Subcutaneous adipose tissue (tissue), 4 donors: ENCODE measurements around the gene KSR2. TPM values are rescaled to one million over a fixed set of nuclear protein-coding genes. Genes with fewer than 3 reads are reported as not detected.

Experiments used
- total RNA-seq, 4 donors: library from RNA; depleted of rRNA; stranded (reverse); fragments of >200 nt; gene quantifications; one replicate each; pipeline ENCODE4 v1.1.0, GENCODE V29; 2016
- TF ChIP-seq, protein P1 (sequence below): fragments of 450-650 bp; IDR thresholded peaks from one replicate; pipeline ENCODE4 v1.5.1; 2016; ENCODE audit warnings: low read depth, mild to moderate bottlenecking, control low read depth, antibody characterized with exemption, moderate library complexity

The KSR2 gene
- total RNA-seq, 4 donors from 2014 or later = under 0.01 TPM; not detected in 1

DNA sequence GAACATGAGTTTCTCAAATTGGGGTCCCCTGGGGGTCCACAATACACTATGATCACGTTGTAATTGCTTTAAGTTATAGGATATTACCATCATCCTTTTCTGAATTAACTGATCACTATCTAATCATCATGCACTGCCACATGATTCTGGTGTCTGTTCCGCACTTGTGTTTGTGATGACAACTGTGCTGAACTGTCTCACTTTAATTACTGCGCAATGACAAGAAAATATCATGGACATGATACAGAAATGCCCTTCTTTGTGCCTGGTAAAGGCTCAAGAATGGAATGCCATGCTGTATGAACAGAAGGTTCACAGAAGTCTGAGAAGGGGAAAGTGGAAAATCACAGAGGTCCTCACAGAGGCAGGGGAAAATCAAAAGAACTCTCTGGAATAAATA, 541.6 kb downstream of the KSR2 start:
- TF ChIP-seq, protein P1, sequence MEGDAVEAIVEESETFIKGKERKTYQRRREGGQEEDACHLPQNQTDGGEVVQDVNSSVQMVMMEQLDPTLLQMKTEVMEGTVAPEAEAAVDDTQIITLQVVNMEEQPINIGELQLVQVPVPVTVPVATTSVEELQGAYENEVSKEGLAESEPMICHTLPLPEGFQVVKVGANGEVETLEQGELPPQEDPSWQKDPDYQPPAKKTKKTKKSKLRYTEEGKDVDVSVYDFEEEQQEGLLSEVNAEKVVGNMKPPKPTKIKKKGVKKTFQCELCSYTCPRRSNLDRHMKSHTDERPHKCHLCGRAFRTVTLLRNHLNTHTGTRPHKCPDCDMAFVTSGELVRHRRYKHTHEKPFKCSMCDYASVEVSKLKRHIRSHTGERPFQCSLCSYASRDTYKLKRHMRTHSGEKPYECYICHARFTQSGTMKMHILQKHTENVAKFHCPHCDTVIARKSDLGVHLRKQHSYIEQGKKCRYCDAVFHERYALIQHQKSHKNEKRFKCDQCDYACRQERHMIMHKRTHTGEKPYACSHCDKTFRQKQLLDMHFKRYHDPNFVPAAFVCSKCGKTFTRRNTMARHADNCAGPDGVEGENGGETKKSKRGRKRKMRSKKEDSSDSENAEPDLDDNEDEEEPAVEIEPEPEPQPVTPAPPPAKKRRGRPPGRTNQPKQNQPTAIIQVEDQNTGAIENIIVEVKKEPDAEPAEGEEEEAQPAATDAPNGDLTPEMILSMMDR = no peak

DNA sequence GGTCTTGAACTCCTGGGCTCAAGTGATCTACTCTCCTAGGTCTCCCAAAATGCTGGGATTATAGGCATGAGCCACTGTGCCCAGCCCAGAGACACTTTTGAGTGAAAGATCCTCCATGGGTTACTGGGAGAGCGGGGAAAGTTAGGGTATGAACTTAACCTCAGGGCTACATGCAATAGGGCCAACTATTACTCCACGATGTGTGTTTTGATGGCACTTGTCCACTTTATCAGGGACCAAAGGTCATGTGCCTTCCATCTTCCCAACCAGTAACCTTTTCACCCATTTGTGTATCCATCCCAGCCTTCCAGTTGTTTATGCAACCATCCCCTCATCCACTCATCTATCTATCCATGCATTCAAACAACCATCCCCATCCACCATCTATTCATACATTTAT, 546.8 kb downstream of the KSR2 start:
- TF ChIP-seq, protein P1 = no peak

DNA sequence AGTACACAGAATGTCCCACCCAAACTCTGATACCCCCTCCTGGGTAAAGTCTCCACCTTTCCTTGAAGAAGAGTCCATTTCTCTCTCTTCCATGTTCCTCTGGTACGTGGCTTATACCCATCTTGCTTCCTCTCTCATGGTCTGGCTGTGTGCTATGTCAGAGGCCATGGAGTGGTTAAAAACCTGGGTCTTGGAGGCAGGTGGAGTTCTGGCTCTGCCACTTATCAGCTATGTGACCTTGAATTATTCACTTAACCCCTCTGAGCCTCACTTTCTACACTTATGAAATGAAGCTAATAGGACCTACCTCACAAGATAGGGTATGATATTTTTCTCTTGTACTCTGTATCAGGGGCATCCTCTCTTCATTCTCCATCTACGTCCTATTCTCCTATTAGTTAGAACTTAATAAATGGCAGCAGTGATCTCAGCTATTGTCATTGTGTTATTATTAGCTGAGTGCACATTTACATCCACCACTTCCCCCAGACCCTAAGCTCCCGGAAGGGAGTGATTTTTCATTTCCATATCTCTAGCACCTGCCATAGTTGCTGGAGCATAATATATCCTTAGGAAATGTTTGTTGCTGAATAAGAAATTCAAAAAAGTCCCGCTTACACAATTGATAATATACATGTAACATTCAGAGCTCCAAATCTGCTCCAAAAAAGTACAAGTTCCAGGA, 547.6 kb downstream of the KSR2 start:
- TF ChIP-seq, protein P1 = no peak

DNA sequence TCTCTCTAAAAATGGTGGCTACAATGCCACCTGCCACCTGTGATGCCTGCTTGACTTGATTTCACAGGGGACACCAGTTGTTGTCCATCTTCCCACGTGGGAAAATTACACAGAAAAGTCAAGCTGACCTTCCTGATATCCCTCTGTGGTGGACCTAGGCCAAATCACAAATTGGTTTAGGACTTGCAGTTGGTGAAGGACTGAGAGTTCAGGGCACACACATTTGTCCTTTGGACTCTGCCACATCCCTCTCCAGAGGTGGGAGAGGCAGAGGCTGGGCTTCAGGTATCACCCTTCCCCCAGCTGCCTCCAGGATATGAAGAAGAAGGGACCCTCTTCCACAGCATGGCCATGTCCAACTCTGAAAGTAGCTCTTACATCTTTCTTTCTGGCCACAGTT, 551.8 kb downstream of the KSR2 start:
- TF ChIP-seq, protein P1 = no peak

- TF ChIP-seq, protein P1 = no peak
These were observed 556.2 kb downstream of the KSR2 start for GRCh38 chr12:117412465-117413188.

DNA sequence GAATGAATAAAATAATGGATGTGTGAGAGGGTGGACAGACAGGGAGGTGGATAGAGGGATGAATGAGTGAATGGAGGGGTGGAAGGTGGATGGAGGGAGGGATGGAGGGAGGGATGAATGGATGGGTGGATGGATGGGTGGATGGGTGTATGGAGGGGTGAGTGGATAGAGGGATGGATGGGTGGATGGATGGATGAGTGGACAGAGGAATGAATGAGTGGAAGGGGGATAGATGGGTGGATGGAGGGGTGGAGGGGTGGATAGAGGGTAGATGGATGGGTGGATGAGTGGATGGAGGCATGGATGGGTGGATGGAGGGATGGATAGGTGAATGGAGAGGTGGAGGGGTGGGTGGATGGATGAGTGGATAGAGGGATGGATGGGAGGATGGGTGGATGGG, 559.5 kb downstream of the KSR2 start:
- TF ChIP-seq, protein P1 = no peak

DNA sequence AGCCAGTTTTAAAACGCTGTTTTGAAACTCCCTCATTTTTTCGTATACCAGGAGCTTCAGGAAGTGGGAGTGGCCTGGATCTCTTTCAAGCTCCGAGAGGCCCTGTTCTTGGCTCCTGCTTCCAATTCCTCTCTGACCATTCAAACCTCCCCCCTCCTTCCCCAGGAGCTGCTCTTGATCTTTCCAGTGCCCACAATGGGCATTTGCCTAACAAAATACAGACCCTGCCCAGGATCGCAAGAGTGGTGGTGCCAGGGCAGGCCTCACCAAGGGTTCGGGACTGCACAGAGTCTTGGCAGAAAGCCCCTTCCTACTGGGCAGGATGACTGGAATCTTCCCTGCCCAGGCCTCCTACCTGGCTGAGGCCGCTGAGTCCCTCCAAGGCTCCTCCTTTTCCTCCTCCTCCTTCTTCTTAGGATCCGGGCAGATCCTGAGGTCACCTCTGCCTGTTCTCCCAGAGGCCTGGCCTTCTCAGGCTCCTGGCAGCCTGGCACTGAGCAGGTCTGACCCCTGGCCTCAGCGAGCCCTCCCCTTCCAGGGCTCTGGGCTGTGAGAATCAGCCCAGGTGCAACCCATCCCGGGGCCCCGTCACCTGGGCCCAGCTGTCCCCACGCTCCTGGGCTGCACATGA, 560.5 kb downstream of the KSR2 start:
- TF ChIP-seq, protein P1 = no peak
